ENCODE results near the gene ITPRIPL2.

Gene ITPRIPL2

GRCh38 chr16:19139436-19140091 is 25.8 kb downstream of the ITPRIPL2 start:
- H3K4me3 ChIP-seq (ENCODE audit: low read depth, low read length), result no peak overlapping the region

DNA sequence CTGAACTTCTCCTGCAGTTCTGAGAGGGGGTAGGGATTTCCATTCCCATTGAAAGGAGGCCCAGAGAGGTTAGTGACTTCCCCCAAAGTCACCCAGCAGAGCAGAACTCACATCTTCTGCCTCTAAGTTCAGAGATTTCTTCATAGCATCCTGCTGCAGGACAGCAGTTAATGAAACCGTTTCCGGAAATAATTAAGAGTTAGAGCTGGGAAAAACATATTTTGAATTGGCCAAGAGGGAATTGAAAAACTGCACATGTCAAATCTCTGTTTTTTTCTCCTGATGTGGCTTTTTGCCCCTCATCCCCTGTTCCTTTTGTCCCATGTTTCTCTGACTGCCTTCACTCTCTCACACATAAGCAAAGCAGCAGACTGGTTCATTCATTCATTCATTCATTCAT is 26.6 kb downstream of the ITPRIPL2 start:
- H3K4me3 ChIP-seq (ENCODE audit: low read depth, low read length), result no peak overlapping the region

- no peak overlapping the region for H3K4me3 ChIP-seq (ENCODE audit: low read depth, low read length)
These were observed 29.3 kb downstream of the ITPRIPL2 start for GRCh38 chr16:19142939-19143598.

GRCh38 chr16:19143599-19143956 is 29.8 kb downstream of the ITPRIPL2 start:
- no peak overlapping the region for H3K4me3 ChIP-seq (ENCODE audit: low read depth, low read length)

DNA sequence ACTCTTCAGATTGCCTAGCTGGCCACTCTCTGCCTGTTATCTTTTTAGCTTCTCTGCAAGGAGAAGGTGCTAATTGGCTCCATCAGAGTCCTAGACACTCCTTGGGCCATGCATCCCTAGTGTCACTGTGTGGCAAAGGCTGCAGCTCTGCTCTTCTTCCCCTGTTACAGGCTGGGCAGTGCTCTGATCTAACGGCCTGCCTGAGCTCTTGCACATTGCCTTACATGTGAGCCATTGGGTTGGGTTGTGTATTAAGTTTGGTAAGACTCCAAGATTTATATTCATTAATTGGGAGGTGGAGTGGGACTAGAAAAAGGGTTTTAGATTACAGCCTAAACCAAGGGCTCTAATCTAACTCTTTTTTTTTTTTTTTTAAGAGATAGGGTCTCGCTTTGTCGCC is 31.2 kb downstream of the ITPRIPL2 start:
- H3K4me3 ChIP-seq (ENCODE audit: low read depth, low read length), result no peak overlapping the region

DNA sequence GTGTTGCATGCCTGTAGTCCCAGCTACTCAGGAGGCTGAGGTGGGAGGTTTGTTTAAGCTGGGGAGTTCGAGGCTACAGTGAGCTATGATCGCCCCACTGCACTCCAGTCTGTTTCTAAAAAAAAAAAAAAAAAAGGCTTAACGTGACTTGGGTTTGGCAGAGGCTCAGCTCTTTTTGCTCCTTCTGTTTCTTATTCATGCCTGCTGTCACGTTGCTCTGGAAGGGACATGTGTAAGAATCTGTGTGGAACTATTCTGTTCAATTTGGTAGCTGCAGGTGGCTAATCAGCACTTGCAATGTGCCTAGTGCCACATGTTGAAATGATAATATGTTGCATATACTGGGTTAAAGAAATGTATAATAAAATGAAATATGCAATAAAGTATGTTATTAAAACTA is 33.4 kb downstream of the ITPRIPL2 start:
- no peak overlapping the region for H3K4me3 ChIP-seq (ENCODE audit: low read depth, low read length)

- no peak overlapping the region for H3K4me3 ChIP-seq (ENCODE audit: low read depth, low read length)
These were observed 33.9 kb downstream of the ITPRIPL2 start for GRCh38 chr16:19147627-19148026.

DNA sequence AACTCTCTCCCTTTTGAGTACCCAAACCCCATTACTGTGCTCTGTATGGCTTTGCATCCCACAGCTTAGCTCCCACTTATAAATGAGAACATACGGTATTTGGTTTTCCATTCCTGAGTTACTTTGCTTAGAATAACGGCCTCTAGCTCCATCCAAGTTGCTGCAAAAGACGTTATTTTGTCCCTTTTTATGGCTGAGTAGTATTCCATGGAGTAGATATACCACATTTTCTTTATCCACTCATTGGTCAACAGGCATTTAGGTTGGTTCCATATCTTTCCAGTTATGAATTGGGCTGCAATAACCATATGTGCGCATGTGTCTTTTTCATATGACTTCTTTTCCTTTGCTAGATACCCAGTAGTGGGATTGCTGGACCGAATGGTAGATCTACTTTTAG is 34.4 kb downstream of the ITPRIPL2 start:
- H3K4me3 ChIP-seq (ENCODE audit: low read depth, low read length), result no peak overlapping the region

DNA sequence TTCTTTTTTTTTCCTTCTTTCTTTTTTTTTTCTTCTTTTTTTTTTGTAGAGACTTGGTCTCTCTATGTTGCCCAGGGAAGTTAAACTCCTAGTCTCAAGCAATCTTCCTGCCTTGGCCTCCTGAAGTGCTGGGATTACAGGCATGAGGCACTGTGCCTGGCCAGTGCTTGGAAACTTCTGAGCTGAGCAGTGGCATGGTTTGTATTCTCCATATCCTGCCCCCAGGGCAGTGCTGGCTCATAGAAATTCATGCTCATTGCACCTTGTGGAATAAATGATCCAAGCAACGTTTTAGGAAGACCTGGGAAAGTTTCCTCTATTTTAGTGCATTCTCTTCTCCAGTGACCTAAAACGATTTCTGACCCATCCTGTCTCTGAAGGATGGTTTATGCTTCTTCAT is 37.5 kb downstream of the ITPRIPL2 start:
- no peak overlapping the region for H3K4me3 ChIP-seq (ENCODE audit: low read depth, low read length)

GRCh38 chr16:19152042-19152441 is 38.3 kb downstream of the ITPRIPL2 start:
- H3K4me3 ChIP-seq (ENCODE audit: low read depth, low read length), result no peak overlapping the region

- H3K4me3 ChIP-seq (ENCODE audit: low read depth, low read length), result no peak overlapping the region
These were observed 40.1 kb downstream of the ITPRIPL2 start for GRCh38 chr16:19153876-19154275.

- no peak overlapping the region for H3K4me3 ChIP-seq (ENCODE audit: low read depth, low read length)
These were observed 48.3 kb downstream of the ITPRIPL2 start for GRCh38 chr16:19162085-19162484.

DNA sequence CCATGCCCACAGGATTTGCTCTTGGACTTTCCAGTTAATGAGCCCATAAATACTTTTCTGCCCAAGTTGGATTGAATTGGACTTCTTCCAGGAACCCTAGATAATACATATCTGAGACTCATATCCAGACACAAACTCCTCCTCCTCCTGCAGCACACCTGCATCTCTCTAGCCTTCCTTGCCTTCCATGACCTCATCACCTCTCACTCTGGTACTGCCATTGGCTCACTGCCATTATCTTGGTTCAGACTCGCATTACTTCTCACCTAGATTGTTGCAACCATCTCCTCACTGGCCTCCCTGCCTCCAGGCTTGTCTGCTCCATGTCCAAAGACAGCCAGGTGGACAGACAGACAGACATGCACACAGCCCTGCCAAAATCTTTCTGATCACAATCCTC is 49.5 kb downstream of the ITPRIPL2 start:
- no peak overlapping the region for H3K4me3 ChIP-seq (ENCODE audit: low read depth, low read length)

DNA sequence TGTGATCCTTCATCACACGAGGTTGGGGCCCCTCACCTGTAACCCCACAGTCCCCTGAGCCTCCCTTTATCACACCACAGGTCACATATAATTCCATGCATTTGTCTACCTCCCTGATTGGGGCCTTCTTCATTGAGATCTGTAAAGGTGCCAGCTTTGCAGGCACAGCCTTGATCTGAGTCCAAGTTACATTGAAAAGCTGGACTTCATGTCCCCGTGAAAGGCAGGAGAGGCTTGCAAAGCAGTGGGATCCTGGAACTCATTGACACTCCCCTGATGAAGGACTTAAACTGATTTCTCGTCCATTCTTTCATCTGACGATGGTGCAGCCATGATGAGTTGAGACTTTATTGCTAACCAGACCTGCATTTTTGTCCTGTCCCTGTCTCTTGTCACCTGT is 50.5 kb downstream of the ITPRIPL2 start:
- H3K4me3 ChIP-seq (ENCODE audit: low read depth, low read length), result no peak overlapping the region

- H3K4me3 ChIP-seq (ENCODE audit: low read depth, low read length), result no peak overlapping the region
These were observed 51.3 kb downstream of the ITPRIPL2 start for GRCh38 chr16:19165101-19165500.

DNA sequence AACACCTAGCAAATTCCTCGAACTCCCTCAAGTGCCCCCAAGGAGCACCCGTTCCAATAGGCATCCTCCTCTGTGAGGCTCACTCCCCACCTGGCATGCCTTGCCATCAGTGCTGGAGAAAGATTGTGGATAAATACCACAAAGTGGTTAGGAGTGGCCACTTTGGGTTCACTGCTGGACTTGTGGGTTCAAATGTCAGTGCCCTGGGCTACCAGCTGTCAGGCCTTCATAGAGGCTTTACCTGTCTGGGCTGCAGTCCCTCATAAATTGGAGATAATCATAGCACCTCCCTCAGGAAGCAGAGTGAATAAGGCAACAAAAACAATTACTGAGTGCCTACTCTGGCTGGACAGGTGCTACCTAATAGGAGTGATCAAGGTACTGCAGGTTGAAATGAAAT is 52.7 kb downstream of the ITPRIPL2 start:
- H3K4me3 ChIP-seq (ENCODE audit: low read depth, low read length), result no peak overlapping the region

DNA sequence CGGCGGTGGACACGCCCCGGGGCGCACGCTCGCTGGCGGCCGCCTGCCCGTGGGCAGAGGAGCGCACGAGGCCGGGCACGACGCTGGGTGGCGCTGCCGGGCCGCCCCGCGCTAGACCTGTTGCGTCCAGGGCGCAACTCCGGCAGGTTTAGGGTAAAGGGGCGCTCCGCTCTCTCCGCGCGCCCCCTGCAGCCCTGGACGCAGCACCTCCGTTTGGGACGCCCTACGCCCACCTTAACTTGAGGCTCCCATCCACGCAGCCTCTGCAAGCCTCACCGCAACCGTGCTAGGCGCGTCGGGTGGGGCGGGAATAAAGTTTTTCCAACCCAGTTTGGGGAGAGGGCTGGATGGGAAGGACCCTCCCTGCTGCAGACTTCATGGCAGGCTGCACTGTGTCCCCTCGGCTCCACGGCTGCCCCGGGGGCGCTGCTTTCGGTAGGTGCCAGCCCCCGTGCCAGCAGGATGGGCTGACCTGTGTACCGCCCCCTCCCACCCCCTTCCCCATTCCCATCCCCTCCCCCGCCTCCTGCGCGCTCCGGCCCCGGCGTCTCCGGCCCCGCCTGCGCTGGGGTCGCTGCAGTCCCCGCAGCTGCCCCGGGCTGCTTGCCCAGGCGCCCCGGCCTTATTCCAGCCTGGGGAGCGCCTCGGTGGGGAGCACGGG is 54.1 kb downstream of the ITPRIPL2 start, which contains the start of gene SYT17:
TSS of gene SYT17 (plus strand) at position 531 of the 661 bp plus-strand sequence. CDS start 407 bp downstream, outside the sequence.
- peak within 1 kb of the TSS; percentile 70 for H3K4me3 ChIP-seq (ENCODE audit: low read depth, low read length)

DNA sequence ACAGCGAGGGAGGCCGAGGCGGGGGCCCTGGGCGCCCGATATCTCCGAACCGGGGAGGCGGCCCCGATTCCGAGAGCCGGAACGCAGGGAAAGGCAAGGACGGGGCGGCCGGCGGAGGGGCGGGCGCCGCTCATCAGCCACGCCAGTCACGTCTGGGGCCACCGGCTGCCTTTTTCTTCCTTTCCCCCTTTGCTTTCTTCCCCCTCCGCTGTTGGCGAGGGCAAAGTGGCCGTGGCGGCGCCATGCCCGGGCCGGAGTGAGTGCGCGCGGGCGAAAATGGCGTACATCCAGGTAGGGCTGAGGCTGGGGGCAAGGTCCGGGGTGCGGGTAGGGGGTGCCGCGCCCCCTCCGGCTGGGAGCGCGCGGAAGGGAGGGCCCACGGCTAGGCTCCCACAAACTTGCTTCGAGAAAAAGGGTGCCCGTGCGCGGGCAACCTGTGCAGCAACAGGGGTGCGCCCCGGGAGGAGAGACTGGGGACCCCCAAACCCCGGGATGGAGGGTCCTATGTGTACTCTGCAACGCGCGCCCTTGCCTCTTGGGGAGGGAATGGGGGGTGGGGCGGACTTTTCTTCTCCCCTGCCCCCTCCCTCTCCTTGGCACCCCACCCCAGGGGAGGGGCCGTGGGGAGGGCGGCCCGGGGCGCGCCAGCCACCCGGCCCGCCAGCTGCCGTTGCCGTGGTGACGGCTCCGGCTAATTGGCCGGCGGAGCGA is 54.8 kb downstream of the ITPRIPL2 start:
- H3K4me3 ChIP-seq (ENCODE audit: low read depth, low read length), result peak overlapping the region; percentile 70

DNA sequence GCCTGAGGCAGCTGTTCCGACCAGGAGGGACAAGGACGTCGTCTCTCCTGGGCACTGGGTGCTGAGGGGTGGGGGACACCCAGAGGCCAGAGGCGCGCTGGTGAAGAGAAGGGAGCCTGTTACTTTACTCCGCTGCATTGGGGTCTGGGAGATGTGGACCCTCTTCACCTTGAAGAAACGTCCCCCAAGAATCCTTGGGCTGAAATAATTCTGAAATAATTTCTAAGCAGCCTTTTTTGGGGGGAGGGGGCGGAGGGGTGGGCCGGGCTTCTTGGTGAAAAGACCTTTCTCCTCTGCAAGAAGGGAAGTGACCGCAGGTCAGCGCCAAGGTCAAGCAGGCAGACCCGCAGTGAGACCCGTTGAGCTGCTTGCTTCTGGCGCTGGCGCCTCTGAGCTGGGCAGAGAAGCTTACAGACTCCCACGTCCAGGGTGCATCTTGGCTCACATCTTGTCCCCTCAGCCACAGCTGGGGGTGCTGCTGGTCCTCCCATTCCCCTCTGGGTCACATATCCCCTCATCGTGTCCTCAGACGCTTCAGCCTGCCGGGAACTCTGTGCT is 55.4 kb downstream of the ITPRIPL2 start:
- peak overlapping the region; percentile 70 for H3K4me3 ChIP-seq (ENCODE audit: low read depth, low read length)

DNA sequence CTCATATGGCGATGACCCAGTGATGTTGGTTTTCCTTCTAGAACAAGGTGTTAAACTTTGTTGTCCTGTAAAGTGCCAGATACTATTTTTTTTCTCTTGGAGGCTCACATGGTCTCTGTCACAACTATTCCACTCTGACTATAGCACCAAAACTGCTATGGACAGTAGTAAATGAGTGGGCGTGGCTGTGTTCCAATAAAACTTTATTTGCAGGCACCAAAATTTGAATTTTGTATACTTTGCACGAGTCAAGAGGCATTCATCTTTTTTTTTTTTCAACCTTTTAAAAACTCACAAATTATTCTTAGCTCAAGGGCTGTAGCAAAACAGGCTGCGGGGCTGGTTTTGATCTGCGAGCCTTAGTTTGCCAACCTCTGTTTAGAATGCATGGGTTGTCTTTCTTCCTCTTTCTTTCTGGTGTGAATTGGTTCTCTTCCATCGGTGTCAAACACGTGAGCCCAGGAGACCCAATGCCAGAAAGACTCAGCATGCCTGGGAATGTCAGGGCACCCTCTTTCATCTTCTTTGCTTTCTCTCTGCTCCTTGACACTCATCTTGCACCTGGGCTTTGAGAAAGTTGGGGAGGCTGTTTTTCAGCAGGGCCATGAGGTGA is 56.4 kb downstream of the ITPRIPL2 start:
- no peak overlapping the region for H3K4me3 ChIP-seq (ENCODE audit: low read depth, low read length)
